HG03039 (cell line): Measurements from ENCODE around the gene LRP1B.

Experiments used
- ATAC-seq: cut with Tn5 transposase; IDR thresholded peaks from one replicate; pipeline ENCODE4 v1.9.1; 2021; ENCODE audit warnings: mild to moderate bottlenecking, moderate library complexity; ENCODE audit not compliant: unreplicated experiment

Gene LRP1B

GRCh38 chr2:142042536-142043199 is 88.1 kb downstream of the LRP1B start:
- no peak for ATAC-seq

GRCh38 chr2:142041996-142042395 is 88.8 kb downstream of the LRP1B start:
- ATAC-seq: no peak

- ATAC-seq: no peak
Measured at GRCh38 chr2:142041105-142041504, 89.7 kb downstream of the LRP1B start.

- ATAC-seq: no peak
Measured at GRCh38 chr2:142040556-142040955, 90.3 kb downstream of the LRP1B start.

GRCh38 chr2:142038826-142039225 is 92.0 kb downstream of the LRP1B start:
- ATAC-seq: no peak

- no peak for ATAC-seq
Measured at GRCh38 chr2:142037744-142038143, 93.1 kb downstream of the LRP1B start.

- ATAC-seq: no peak
Measured at GRCh38 chr2:142037066-142037465, 93.8 kb downstream of the LRP1B start.

- no peak for ATAC-seq
Measured at GRCh38 chr2:142033393-142033792, 97.4 kb downstream of the LRP1B start.

- ATAC-seq: no peak
Measured at GRCh38 chr2:142031656-142032055, 99.2 kb downstream of the LRP1B start.

GRCh38 chr2:142030735-142031134 is 100.1 kb downstream of the LRP1B start:
- ATAC-seq: no peak

- ATAC-seq: no peak
Measured at GRCh38 chr2:142029974-142030373, 100.8 kb downstream of the LRP1B start.

GRCh38 chr2:142025394-142025793 is 105.4 kb downstream of the LRP1B start:
- ATAC-seq: no peak

- no peak for ATAC-seq
Measured at GRCh38 chr2:142020368-142020767, 110.4 kb downstream of the LRP1B start.

- ATAC-seq: no peak
Measured at GRCh38 chr2:142014536-142014935, 116.3 kb downstream of the LRP1B start.

- no peak for ATAC-seq
Measured at GRCh38 chr2:142012797-142013196, 118.0 kb downstream of the LRP1B start.

GRCh38 chr2:142010477-142011270 is 120.1 kb downstream of the LRP1B start:
- no peak for ATAC-seq

- no peak for ATAC-seq
Measured at GRCh38 chr2:142008135-142008744, 122.6 kb downstream of the LRP1B start.

- ATAC-seq: no peak
Measured at GRCh38 chr2:141994066-141994465, 136.8 kb downstream of the LRP1B start.

GRCh38 chr2:141992695-141993094 is 138.1 kb downstream of the LRP1B start:
- no peak for ATAC-seq

- ATAC-seq: no peak
Measured at GRCh38 chr2:141968433-141968832, 162.4 kb downstream of the LRP1B start.

- no peak for ATAC-seq
Measured at GRCh38 chr2:141967980-141968379, 162.8 kb downstream of the LRP1B start.

- no peak for ATAC-seq
Measured at GRCh38 chr2:141967503-141967902, 163.3 kb downstream of the LRP1B start.
